Measurements from ENCODE around the gene MRFAP1L1.
"Not testable (repeated sequence)": the region's sequence is repeated elsewhere in the genome, so short reads cannot be mapped to it uniquely, and the experiment has no call there.

Gene MRFAP1L1

DNA sequence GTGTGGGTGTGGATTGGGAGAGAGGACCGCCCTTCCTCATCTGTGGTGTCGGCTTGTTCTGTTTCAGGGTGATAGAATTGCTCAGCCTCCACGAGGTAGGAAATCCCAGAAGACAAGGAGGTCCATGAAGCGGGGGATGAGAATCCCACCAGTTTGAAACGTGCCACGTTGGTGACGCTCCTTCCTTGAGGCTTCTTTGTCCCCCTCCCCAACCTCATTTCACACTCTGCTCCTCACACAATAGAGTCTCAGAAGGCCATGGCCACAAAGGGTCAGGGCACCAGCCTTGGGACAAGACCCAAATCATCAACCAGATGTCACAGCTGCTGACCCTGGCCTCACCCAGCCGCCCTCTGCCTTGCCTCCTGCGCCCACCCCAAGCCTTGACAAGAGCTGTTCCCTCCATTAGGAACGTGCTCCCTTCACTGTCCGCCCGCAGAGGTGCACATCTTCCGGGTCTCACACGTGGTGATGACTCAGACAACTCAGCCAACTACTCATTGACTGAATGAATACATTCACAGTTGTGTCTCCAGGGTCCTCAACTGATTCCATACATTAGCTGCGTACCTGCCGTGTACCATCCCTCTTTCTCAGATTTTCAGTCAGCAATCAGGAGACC, 24.6 kb upstream of the MRFAP1L1 start:
- DNase-seq (ENCODE audit: low spot score): no peak

DNA sequence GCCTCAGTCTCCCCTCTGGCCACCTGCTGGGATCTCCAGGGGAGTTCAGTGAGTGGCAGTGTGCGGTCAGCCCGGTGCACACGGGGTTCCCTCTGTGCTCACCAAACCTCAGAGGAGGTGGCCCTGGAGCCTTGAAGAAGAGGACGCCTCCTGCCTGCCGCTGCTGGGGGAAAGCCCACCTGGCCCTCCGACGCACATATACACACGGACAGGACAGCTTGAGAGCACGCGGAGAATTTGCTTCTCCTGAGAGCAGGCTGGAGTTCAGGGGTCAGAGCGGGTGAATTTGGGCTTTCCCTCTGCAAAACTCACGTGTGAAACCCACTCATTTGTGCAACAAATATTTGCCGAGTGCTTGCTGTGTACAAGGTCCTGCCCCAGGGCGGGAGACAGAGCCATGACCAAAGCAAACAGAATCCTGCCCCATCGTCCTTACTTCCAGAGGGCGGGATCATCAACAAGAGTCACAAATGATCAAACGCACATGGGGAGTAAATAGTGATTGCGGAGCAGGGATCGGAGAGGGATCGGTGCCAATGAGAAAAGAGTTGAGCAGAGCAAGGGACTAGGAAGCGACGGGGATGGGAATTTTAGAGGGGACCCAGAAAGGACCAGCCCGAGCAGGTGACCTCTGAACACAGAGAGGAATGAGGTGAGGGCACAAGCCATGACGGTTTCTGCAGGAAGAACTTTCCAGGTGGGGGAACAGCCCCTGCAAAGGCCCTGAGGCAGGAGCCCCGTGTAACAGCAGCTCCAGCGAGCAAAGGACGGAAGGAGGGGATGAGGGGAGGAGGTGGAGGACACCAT, 23.9 kb upstream of the MRFAP1L1 start:
- no peak for DNase-seq (ENCODE audit: low spot score)

DNA sequence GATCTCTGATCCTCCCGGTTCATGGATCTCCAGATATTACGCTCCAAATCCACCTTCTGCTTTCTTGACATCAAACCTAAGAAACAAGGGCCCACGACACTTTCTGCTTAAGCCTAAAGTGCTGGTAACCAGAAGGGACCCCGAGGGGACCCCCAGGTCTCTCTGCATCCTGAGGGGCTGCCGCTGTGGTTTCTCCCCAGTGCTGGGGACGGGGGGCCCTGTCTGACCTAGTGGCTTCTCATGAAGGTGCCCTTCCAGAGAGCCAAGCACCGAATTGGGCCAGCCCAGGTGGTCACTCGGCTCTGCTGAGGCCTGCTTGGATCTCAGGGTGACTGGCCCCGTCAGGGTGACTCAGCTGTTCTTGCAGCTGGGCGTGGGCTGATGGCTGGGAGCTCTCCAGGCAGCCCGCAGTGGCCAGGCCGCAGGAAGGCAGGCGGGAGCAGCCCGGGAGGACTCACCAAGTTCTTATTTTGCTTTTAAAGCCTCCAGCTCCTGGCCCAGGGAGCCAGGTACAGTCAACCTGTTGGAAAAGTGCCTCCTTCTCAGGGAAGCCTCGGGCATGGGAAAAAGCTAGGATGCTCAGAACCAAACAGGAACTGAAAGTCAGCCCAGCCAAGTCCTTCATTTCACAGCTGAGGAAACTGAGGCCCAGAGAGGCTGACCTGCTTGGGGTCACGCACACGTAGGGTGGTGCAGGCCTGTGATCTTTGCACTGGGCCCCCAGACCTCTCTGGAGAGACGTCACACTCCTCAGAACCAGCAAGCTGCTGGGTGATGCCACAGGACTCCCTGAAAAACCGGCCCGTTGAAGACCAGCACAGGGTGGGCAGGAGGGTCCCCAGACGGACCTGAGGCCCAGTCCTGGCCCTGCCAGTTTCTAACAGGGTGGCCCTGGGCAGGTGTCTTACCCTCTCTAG, 23.0 kb upstream of the MRFAP1L1 start:
- no peak for DNase-seq (ENCODE audit: low spot score)

DNA sequence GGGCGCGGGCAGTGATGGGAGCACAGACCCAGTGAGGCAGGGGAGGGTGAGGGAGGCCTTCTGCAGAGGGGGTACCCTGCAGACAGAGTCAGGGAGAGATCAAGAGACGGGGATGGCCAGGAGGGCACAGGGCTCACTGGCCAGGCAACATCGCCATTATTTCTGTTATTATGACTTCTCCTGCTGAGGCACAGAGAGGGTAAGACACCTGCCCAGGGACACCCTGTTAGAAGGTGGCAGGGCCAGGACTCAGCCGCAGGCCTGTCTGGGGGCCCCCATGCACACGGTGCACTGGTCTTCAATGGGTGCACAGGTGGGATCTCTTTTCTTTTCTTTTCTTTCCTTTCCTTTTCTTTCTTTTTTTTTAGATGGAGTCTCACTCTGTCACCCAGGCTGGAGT, 22.1 kb upstream of the MRFAP1L1 start:
- no peak for DNase-seq (ENCODE audit: low spot score)

DNA sequence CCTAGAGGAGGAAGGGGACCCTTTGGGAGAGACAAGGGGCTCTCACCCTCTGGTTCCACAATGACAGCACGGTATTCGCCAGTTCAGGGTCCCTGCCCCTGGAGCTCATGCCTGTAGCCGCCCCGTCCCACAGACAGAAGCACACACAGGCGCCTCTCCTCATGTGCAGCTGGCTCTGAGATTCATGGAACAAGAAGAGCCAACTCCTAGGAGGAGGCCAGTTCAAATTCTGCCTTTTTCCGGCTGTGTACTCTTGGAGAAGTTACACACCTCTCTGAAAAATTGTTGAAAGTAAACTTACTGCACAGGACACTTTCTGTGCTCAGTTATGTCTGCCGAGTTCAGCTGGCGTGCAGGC, 21.6 kb upstream of the MRFAP1L1 start:
- no peak for DNase-seq (ENCODE audit: low spot score)

DNA sequence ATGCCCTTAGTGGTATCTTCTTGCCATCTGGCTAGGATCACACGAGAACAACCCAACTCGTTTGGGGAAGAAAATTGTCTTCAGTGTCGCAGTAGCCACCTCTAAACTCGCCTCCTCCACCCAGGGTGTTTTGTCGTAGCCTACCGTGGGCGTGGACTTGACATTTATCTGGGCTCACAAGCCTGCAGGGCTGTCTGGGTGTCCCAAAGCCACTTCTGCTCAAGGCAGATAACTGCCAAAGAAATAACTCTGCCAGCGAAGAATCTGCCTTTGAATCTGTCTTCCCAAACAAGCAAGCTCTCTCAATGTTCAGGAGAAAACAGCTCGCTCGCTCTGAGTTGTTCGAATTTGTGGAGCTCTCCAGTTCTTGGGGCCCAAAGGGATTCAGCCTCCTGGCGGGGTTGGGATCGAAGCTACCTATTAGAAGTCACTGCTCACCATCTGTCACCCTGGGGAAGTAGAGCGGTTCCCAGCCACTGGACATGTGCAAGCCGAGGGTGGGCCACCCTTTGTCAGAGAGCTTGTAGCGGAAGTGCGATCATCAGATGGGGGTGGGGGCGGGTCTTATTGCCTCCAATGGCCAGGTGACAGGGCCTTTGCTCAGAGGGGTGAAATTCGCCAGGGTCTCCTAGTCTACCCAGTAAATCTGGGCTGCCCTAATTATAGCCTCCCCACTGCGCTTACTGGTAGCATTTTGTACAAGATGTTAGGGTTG, 21.1 kb upstream of the MRFAP1L1 start:
- DNase-seq (ENCODE audit: low spot score): no peak

DNA sequence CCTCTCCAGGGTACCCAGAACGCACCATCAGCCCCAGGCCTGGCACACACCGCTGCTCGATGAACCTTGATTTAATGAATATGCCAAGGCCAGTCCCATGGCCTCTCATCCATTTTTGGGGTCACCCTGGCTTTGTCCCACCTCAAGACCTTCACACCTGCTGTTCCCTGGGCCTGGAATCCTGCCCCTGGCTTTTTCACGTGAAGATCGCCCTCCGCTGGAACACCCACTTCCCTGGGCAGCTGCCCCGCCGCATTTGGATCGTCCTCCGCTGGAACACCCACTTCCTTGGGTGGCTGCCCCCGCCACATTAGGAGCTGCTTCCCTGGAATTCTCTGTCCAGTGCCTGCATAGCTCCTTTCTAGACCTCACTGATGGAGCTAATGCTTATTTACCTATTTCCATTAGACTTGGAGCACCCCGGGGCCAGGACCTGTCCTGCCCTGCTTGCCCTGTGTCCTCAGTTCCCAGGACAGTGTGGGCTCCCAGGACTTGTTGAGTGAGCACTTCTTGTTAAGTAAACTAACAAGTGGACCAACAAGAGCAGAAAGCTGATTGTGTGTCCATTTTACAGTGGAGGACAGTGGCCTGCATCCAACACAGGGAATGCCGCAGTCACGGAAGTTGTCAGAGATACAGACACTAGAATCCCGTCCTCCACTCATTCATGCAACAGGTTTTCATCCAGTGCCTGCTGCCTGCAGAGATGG, 18.8 kb upstream of the MRFAP1L1 start:
- no peak for DNase-seq (ENCODE audit: low spot score)

DNA sequence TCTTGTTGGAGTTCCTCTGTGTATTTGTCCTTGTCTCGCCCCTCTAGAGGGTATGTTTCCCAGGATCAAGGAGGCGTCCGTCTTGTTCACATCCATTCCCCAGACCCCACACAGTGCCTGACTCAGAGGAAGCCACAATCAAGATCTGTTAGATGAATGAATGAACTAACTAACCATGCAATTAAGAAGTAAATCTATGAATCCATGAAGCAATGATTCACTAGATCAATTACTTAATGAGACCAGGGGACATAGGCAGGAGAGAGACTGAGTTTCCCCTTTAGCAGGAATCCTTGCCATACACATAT, 18.2 kb upstream of the MRFAP1L1 start:
- DNase-seq (ENCODE audit: low spot score): no peak

DNA sequence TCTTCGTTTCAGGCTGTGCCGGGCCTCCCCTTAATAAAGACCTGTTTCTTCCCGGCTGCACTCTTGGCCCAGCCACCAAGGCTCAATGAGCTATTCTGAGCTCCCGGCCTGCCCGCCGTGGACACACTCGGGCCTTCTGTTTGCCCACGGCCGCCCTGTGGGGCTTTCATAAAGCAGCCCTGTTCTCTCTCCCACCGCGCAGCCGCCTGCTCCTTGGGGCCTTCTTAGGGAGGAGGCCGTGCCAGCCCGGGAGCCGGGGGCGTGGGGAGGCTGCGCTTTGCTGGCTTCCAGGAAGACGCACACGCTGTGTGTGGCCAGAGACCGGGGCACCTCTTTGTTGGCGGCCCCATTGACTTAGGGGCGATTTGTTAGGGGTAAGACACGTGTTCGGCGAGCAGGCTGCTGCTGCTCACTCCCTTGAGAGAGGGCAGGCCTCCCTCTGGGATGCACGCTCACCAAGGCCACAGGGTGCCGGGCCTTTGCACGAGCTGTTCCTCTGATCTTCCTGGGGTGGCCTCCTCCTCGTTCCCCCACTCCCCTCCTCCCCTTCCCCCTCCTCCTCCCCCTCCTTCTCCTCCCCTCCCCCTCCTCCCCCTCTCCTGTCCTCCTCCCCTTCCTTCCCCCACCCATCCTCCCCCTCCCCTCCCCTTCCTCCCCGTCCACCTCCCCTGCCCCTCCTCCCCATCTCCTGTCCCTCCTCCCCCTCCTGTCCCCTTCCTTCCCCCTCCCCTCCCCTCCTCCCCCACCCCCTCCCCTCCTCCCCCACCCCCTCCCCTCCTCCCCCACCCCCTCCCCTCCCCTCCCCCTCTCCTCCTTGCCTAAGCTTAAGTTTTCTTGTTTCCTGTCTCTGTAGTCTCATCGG, 17.6 kb upstream of the MRFAP1L1 start:
- DNase-seq (ENCODE audit: low spot score): peak; percentile 39

DNA sequence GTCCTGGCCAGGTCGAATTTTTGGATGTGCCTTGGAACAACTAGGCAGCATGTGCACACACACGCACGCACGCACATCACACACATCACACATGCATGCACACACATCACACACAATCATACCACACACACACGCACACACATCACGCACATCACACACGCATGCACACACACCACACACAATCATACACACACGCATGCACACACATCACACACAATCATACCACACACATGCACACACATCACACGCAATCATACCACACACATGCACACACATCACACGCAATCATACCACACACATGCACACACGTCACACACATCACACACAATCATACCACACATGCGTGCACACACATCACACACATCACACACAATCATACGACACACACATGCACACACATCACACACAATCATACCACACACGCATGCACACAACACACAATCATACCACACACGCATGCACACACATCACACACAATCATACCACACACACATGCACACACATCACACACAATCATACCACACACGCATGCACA, 15.8 kb upstream of the MRFAP1L1 start:
- DNase-seq (ENCODE audit: low spot score): not testable (repeated sequence)

DNA sequence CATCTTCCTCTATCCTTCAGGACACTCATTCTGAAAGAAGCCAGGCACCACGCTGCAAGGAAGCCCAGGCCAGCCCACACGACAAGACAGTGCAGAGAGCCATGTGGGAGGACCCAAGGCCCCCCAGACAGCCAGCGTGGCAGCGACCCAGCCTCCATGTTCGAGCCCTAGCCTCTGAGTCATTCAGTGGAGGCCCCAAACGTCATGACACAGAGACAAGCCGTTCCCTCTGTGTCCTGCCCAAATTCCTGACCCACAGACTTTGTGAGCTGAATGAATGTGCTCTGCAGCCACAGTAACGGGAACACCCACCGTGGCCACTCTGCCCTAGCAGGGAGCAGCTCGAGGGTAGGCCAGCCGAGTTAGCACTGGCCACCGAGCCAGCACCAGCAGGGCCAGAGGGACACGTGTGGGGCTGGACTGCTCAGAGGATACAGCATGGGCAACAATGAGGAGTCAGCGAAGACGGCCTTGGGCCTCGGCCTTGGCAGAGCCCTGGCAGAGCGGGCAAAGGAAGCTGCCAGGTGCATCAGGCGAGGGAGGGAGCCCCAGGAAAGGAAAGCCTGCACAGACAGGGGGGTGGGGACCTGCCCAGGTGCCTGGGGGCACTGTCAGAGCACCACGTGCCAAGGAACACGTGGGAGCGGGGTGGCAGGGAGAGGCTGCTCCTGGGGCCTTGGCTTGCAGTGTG, 14.9 kb upstream of the MRFAP1L1 start:
- DNase-seq (ENCODE audit: low spot score): no peak

DNA sequence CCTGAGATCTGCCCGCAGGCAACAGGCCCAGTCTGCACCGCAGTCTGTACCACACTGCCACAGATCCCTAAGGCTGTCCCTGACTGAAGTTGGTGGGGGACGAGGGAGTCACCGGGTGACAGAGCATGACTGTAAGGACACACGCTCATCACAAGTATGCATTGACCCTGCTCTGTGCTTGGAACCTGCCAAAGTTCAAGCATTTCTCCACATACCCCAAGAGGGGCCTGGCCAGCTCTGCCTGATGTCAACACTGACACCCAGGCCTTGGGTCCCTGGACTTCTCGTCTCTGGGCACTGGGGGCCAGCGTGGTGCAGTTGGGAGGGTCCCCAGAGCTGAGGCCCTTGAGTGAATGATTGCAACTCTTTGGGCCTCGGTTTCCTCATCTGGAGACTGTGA, 14.2 kb upstream of the MRFAP1L1 start:
- DNase-seq (ENCODE audit: low spot score): no peak

DNA sequence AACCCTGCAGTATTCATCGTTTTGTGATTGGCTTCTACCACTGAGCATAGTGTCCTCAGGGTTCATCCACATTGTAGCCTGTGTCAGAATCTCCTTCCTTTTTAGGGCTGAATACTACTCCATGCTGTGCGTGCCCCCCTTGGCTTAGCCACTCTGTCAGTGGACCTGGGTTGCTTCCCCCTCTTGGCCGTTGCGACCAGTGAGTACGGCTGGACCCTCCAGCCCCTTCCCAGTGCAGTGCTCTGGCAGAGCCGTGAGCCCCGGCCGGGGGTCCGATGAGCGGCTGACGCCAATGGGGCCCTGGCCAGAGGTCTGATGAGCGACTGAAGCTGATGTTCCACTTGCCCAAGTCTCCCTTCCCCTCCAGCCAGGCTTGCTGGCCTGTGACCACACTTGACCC, 13.2 kb upstream of the MRFAP1L1 start:
- DNase-seq (ENCODE audit: low spot score): no peak

DNA sequence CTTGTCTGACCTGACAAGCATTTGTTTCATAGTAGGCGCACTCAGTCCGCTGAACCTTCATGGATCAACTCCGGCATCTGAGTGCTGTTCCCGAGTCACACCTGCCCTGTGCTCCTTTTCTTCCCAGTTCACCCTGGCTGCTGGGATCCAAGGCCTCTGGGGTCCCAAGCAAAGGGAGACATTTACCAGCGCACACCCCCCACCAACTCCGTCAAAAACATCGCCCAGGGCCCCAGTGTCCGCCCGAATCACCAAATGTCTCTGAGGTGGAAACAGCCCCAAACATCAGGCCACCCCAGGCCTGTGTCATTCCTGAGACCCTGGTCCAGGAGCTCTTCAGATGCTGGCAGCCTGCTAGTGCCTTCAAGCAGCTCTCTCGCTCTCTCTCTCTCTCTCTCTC, 11.5 kb upstream of the MRFAP1L1 start:
- no peak for DNase-seq (ENCODE audit: low spot score)

DNA sequence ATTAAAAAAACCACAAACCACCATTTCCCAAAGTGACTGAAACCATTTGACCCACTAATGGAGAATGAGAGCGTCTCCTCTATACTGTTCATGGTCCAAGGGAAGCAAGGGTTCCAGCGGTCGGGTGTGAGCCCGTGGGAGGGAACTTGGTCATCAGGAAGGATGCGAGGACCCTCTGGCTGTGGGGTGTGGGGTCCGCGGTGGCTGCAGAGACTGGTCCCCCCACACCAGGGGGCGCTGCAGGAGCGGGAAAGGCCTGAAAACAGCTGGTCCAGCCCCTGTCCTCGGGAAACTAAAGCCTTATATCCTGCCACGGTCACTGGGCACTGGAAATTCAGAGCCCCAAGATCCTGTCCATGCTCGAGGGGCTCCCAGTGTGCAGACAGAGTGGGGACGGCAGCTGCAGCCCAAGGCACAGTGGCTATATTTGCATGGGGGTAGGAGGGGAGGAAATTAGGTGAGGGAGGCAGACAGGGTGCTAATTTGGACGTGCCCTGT, 10.6 kb upstream of the MRFAP1L1 start:
- peak; percentile 70 for DNase-seq (ENCODE audit: low spot score)

DNA sequence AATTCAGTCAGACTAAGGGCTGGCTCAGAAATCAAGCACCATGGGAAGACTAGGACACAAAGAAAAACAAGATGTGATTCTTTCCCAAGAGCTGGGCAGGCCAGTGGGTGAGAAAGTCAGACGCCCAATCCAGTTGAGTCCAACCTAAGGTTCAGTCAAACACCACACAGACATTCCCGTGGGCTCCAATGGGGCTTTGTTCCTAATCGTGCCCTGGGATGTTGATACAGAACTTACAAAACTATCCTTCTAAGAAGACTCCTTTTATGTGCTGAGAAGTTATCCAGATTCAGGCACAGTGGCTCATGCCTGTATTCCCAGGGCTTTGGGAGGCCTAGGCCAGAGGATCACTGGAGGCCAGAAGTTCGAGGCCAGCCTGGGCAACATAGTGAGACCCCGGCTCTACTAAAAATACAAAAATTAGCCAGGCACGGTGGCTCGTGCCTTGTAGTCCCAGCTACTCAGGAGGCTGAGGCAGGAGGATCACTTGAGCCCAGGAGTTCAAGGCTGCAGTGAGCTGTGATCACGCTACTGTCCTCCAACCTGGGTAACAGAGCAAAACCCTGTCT, 10.0 kb upstream of the MRFAP1L1 start:
- peak; percentile 33 for DNase-seq (ENCODE audit: low spot score)

DNA sequence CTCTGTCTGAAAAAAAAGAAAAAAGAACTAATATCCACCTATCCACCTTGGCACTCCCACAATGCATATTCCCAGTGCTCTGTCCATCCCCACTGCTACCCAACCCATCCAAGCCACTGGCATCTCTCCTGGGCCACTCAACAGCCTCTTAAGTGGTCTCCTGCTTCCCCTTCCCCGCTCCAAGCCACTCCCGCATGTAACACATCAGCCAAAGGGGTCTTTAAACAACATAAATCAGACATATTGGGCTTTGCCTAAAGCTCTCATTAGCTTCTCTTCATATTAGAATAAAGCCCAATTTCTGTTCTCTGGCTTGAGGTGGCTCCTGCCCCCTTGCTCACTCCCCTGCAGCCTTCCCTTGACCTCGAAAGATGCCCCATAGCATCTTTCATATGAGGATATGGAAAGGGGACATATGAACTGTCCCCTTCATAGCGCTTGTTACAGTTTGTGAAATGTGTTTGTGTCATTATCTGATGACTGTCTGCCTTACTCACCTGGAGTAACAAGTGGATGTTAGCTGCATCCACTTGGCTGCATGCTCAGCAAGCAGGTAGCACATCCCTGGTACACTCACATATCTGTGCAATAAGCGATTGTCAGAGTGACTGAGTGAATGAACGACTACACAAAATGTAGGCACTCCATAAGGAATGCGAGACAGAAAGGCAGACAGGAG, 9.4 kb upstream of the MRFAP1L1 start:
- no peak for DNase-seq (ENCODE audit: low spot score)

DNA sequence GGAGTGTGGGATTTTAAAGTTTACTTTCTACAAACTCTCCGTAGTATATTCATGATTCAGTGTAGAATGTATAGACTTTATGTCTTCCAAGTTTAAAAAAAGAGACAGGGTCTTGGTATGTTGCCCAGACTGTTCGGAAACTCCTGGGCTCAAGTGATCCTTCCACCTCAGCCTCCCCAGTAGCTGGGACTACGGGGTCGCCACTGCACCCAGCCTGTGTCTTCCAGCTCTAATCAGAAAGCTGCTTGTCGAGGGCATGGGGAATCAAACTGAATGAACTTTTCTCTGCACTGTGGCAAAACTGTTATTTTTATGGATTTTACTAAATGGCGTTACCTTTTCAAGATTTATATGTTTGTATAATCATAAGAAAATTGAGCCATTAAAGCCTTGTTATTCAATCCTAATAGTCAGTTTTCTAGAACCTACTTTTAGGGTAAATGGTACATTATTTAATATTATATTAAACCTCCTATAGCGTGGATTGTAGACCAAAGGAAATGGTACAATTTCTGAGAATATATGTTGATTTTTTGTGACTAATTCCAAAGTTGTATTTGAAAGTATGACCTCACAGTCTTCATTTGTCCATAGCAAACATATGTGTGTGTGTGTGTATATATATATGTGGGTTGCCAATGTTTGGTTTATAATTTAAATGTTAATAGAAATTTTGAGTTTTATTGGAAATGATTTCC, 7.4 kb upstream of the MRFAP1L1 start:
- no peak for DNase-seq (ENCODE audit: low spot score)

Measured in cerebellar cortex (tissue), 1 donor.